Hematopoietic multipotent progenitor cell treated with erythropoietin and hydrocortisone succinate and interleukin-3 and kit ligand, for 17 days (in vitro differentiated cells): Measurements from ENCODE around the gene ANTKMT.
"Not testable (repeated sequence)": the region's sequence is repeated elsewhere in the genome, so short reads cannot be mapped to it uniquely, and the experiment has no call there.

ENCODE experiments used
- DNase-seq: peaks from one replicate; pipeline ENCODE4 v3.0.0-alpha.2; 2015; ENCODE audit warnings: low spot score

ANTKMT gene

GRCh38 chr16:681746-682427, 39.1 kb upstream of the ANTKMT start:
- DNase-seq = no peak

- no peak for DNase-seq
Observed at GRCh38 chr16:682493-683395, 38.2 kb upstream of the ANTKMT start.

GRCh38 chr16:683396-684070, 37.4 kb upstream of the ANTKMT start:
- no peak for DNase-seq

DNA sequence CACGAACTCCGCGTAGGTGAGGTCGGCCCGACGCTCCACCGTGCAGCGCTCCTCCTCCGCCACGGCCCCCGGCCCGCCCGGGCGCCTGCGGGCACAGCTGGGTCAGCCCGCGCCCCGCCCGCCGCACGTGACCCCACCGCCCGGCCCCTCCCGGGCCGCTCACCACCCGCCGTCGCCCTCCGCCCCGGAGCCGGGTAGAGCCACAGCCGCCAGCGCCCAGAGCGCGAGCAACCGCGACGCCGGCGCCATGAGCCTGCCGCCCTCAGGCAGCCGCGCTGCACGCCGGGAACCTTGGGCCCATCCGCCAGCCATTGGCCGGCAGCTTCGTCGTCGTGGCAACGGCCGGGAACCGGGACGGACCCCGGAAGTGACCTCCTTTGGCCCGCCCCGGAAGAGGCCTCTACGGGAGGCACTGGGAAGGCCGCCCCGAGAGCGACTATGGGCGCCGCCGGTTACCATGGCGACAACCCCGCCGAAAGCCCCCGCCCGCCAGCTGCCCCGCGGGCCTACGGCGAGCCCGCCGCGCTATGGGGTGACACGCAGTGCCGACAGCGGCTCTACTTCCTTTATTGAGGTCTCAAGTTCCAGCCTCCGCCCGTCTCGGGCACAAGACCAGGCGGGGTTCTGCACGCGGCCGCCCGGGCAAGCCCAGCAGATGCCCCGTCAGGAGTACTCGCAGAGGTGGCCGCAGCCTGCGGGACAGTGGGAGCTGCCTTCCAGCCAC, 36.7 kb upstream of the ANTKMT start, which contains the start of gene JMJD8:
Gene JMJD8 (minus strand): TSS at position 264 of the 724 bp plus-strand sequence. CDS start 15 bp downstream, at position 249.
- peak; percentile 96 for DNase-seq

DNA sequence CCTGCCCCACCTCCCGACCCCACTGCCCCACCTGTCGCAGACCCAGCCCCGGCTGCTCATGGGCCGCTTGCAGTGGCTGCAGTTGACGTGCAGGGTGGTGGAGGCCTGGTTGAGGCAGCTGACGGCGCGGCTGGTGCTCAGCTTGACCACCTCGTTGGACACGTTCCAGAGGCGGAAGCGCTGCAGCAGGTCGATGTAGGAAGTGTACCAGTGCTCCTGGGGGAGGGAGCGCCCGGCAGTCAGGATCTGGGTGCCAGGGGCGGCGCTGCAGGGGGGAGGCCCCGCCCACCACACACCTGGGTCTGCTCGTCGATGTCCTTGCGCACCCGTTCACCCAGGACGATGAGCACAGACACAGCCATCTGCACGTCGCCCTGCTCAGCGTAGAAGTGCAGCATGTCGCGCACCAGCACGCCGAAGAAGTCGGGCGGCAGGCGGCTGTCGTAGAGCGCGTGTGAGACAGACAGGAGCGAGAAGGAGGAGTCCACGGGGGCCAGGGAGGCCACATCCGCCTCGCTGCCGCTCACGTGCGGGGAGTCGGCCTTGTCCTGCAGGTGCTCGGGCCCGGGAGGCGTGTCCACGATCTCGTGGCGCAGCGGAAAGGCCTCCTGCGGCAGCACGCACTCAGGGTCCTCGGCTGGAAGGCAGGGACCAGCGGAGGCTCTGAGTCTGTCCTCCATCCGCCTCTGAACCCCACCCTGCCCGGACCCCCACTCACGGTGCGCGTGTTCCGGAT, 35.8 kb upstream of the ANTKMT start:
- DNase-seq = no peak

DNA sequence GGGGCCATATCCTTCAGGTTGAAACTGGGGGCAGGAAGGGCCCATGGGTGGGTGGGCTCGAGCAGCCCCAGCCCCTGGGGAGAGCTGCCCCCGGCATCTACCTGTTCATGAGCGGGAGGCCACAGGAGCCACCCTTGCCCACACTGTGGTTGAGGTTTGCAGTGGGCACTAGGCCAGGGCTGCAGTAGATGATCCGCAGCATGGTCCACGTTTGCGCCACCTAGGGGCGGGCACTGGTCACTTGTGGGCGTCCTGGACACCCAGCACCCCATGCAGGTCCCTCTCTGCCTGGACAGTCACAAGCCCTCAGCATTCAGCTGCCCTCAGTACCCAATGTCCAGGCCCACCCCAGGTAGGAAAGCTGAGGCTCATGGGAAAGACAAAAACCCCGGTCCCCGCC, 35.0 kb upstream of the ANTKMT start:
- DNase-seq = peak; percentile 57

- no peak for DNase-seq
Observed at GRCh38 chr16:686459-687260, 34.3 kb upstream of the ANTKMT start.

GRCh38 chr16:687499-687898, 33.4 kb upstream of the ANTKMT start:
- DNase-seq = no peak

GRCh38 chr16:689175-689897, 31.6 kb upstream of the ANTKMT start:
- no peak for DNase-seq

DNA sequence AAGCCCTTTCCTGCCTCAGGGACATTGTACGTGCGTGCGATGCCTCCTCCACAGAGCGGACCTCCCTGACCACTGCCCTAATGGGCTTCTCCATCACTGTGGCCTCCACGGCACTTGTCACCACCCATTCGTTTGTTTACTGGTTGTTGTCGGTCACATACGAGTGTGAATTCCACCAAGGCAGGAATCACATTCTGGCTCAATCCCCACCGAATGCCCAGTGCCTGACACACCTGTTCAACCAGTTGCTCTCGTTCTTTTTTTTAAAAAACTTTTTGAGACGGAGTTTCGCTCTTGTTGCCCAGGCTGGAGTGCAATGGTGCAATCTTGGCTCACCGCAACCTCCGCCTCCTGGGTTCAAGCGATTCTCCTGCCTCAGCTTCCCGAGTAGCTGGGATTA, 29.7 kb upstream of the ANTKMT start:
- not testable (repeated sequence) for DNase-seq

DNA sequence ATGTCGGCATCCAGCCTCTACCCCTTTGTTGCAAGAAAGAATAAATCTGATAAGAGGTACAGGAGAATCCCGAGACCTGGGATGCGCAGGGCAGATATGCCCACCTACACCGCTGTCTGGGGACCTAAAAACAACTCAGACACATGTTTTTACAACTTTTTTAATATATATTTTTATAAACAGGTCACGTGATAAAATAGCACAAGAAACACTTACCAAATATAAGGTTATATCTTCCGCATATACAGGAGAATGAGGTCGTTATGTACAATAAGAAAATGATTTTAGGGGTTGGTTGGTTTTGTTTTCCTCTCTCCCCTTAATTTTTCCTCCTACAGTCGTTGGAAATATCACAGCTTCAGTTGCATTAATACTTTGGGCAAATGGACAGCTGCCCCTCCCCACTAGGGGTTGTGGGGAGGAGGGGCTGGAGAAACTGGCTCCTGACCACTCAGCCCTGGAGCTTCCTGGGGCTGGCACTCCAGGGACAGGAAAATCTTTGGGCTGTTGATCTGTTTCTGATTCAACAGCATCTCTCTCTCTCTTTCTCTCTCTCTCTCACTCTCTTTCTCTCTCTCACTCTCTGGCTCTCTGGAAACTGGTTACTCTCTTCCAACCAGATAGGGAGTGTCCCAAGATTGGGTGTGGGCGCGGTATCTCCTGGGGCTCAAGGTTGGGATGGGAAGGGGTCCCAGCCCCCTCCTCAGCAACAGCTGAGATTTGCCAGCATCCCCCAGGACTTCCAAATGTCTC, 28.4 kb upstream of the ANTKMT start:
- DNase-seq = no peak

- no peak for DNase-seq
Observed at GRCh38 chr16:693364-693763, 27.6 kb upstream of the ANTKMT start.

DNA sequence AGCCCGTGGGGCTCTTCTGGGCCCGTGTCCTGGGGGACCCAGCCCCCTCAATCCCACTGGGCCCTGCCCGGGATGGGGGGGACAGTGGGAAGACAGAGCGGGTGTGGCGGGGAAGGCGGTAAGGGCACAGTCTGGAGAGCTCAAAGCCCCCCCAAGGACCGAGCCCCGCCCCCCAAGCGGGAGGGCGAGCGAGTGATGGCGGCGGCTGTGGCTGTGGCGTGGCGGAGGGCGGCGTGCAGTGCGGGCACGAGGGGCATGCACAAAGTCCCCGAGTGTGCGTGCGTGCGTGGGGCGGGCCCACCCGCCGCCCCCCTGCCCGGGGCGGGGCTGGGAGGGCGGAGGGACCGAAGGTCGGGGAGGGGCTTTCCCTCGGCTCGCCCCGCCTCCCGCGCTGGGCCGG, 27.2 kb upstream of the ANTKMT start:
- DNase-seq = no peak

GRCh38 chr16:694187-694862, 26.6 kb upstream of the ANTKMT start:
- no peak for DNase-seq

DNA sequence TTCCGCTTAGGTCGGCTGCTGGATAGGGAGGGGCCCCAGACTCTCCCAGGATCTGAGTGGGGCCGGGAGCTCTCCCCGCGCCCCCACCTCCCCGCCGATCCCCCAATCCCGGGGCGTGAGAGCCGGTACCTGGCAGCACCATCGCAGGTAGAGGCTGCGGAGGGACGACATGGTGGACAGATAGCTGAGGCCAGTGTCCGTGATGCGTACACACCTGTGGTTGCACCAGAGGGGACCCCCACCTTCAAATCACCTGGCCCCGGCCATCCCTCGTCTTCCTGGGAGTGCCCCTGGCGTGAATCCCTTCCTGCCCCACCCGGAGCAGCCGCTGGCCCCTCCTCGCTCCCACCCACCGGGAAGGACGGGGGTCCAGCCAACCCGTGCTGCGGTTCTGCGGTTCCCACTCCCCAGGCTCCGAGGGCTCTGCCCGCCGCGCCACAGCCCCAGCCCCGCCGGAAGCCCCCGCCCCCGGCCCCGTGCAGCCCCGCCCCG, 26.0 kb upstream of the ANTKMT start:
- no peak for DNase-seq

DNA sequence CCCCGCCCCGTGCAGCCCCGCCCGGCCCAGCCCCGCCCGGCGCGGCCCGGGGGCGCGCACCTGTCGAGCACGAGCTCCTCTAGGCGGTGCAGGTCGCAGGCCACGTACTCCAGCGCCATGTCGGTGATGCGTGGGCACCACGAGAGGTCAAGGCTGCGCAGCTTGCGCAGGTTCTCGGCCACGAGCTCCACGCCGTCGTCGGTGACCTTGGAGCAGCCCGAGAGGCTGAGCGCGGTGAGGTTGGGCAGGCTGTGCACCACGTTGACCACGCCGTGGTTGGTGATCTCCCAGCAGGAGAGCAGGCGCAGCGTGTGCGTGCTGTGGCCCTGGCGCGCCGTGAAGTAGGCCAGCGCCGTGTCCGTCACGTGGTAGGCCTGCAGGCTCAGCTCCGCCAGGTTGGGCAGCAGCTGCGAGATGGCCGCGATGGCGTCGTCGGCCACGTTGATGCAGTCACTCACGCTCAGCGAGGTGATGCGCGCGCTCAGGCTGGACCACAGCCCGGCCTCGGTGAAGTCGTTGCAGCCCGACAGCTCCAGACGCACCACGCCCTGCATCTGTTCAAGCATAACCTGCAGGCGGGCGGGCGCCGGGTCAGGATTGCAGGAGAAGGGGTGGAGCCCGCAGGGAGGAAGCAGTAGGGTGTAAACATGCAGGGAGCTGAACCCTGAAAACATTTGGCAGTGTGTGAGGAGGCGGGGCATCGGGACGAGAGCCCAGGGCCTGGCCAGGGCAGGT, 25.4 kb upstream of the ANTKMT start:
- DNase-seq = no peak

DNA sequence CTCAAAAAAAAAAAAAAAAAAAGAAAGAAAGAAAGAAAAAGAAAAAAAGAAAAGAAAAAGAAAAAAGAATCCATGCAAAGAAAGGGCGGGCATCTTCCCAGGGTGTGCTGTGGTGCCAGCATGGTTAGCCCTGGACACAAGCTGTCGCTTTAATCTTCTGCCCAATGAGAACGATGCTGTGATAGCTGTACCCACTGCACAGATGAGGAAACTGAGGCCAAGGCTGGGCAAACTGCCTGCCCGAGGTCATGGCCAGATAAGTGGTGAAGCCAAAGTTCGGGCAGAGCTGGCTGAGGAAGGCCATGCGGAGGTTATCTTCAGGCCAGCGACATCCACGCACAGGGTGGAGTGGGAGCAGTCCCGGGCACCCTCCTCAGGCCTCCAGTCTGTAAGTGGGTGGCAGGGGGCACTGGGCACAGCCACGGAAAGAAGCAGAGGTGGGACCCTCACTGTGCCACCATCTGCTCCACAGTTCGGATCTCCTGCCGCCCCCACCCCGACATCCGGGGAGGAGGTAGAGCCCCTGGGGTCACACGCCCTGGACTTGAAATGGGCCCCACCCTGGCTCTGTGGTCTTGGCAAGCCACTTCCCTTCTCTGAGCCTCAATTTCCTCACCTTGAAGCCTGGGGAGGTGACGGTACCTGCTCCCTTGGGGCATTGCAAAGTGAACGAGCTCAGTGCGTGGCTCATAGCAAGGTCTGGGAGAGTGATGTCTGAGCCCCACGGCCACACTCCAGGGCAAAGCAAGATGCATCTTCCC, 21.9 kb upstream of the ANTKMT start:
- no peak for DNase-seq
